Esophagus squamous epithelium (tissue), 5 donors: Measurements from ENCODE around the gene ULK2. TPM values are rescaled to one million over a fixed set of nuclear protein-coding genes. Genes with fewer than 3 reads are reported as not detected.

Experiments
- DNase-seq: peaks from one replicate; lab custom pipeline; 2025; lab: John Stamatoyannopoulos, UW
- H3K27ac ChIP-seq, 4 donors: fragments of 200-600 bp; sonication (generic); one replicate each; pipeline ENCODE4 v1.5.1; 2016 to 2019; ENCODE audit warnings: mild to moderate bottlenecking in 1 of 4
- H3K27me3 ChIP-seq, 4 donors: fragments of 200-600 bp; sonication (generic); 1 replicate in 3 of 4; 2 replicates in 1 of 4; pipeline versions ENCODE4 v1.5.1 to v1.6.0; 2017 to 2021; ENCODE audit warnings: antibody characterized with exemption in 1 of 4
- H3K36me3 ChIP-seq, 3 donors: fragments of 200-600 bp; sonication (generic); one replicate each; pipeline ENCODE4 v1.5.1; 2016 to 2019
- H3K4me1 ChIP-seq, 3 donors: fragments of 200-600 bp; sonication (generic); one replicate each; pipeline ENCODE4 v1.5.1; 2017 to 2019
- H3K4me3 ChIP-seq, 4 donors: fragments of 200-600 bp; sonication (generic); 1 replicate in 3 of 4; 2 replicates in 1 of 4; pipeline ENCODE4 v1.5.1; 2016 to 2019; ENCODE audit warnings: mild to moderate bottlenecking in 2 of 4, moderate library complexity in 1 of 4
- H3K9me3 ChIP-seq, 3 donors: fragments of 200-600 bp; sonication (generic); one replicate each; pipeline ENCODE4 v1.5.1; 2016 to 2019
- CTCF ChIP-seq, 6 experiments: fragments of 450-650 bp in 4 of 6; fragments of 200-600 bp in 2 of 6; sonication (generic) in 2 of 6; IDR thresholded peaks; one replicate each; pipeline ENCODE4 v1.5.1; 2016 to 2019; ENCODE audit warnings: antibody characterized with exemption in 6 of 6, mild to moderate bottlenecking in 4 of 6, moderate library complexity in 4 of 6
- POLR2A ChIP-seq, 4 donors: fragments of 450-650 bp; IDR thresholded peaks; one replicate each; pipeline ENCODE4 v1.6.1; 2017; ENCODE audit warnings: antibody characterized with exemption in 4 of 4, mild to moderate bottlenecking in 4 of 4, moderate library complexity in 3 of 4
- WGBS, 2 donors: methylation state at CpG; one replicate each; pipeline ENCODE4 v1.1.5; 2018; 5-methylcytosine and 5-hydroxymethylcytosine counted together
- intact Hi-C: fragments of 100-400 bp; cut with DNase I; formaldehyde crosslinking; loops from one replicate; pipeline ENCODE4 v1.15.0; 2022
- total RNA-seq, 4 donors: library from RNA; depleted of rRNA; stranded (reverse); fragments of >200 nt; gene quantifications; one replicate each; pipeline ENCODE4 v1.1.0, GENCODE V29; 2016
- donor health status: DM: yes; HTN: yes; CAD: no.

ULK2 gene
- total RNA-seq, 4 donors from 2014 or later, result 6.0 to 17.4 (median 8.2) TPM

- Histone ChIP-seq H3K9me3 (no peaks in the 10 kb centered on the region), H3K4me3 (no peak overlapping the region), H3K4me1 (peaks cover 0 to 15% (median 0%) of the 10 kb centered on the region in 3 donors), H3K27me3 (no peaks in the 10 kb centered on the region), H3K36me3 (peaks cover 0 to 62% (median 0%) of the 10 kb centered on the region in 3 donors), H3K27ac (no peak overlapping the region)
- TF ChIP-seq CTCF (IDR thresholded peaks at IDR 0.05), result no peak
- TF ChIP-seq POLR2A (IDR thresholded peaks at IDR 0.05), result no peak
- WGBS, 2 donors, result 91 to 93% methylated on average over 11 to 13 of the region's 14 CpGs
- intact Hi-C loops, result no loop called here
- DNase-seq, result no peak
Observed at GRCh38 chr17:19738073-19738449, 129.7 kb downstream of the ULK2 start.

DNA sequence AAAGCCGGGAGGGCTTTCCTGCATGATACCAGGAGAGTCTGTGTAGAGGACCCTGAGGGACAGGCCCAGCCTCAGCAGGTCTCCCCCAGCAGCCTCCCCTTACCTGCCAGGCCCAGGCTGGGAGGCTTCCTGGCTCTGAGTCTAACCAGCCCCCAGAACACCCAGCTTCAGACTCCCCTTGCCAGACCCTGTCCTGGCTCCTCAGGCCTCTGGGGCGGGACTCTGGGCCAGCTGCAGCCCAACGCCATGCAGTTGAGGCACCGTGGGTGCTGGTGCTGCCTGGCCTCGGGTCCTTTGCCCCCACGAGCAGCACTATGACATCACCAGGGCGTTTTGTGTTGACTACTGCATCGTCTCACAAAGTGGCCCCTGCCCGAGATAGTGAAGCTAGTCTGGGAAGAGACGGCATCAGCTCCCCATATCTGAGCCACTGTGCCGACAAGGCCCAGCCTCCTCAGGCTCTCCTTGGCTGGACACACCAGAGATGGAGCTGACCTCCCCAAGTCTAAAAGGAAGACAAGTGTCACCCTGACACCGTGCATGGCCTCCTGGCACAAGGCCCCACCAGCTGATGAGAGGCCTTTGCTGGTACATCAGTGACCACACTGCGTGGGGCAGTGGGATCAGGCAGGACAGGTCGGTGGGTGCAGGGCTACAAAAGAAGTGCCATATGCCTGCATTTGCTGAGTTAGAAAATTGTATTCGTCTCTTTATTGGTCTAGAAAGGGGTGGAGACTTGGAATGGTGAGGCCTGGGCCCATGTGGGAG is 130.2 kb downstream of the ULK2 start:
- no peaks in the 10 kb centered on the region for H3K9me3 ChIP-seq
- no peak overlapping the region for H3K27ac ChIP-seq
- peaks cover 0 to 56% (median 0%) of the 10 kb centered on the region in 3 donors for H3K36me3 ChIP-seq
- WGBS, 2 donors, result 70 to 80% methylated on average over 6 of the region's 15 CpGs
- H3K4me3 ChIP-seq, result no peak overlapping the region
- H3K27me3 ChIP-seq, result no peaks in the 10 kb centered on the region
- peaks cover 0 to 9% (median 0%) of the 10 kb centered on the region in 3 donors for H3K4me1 ChIP-seq
- no peak for DNase-seq
- intact Hi-C loops, result no loop called here
- TF ChIP-seq CTCF (IDR thresholded peaks at IDR 0.05), result no peak
- no peak for TF ChIP-seq POLR2A (IDR thresholded peaks at IDR 0.05)

DNA sequence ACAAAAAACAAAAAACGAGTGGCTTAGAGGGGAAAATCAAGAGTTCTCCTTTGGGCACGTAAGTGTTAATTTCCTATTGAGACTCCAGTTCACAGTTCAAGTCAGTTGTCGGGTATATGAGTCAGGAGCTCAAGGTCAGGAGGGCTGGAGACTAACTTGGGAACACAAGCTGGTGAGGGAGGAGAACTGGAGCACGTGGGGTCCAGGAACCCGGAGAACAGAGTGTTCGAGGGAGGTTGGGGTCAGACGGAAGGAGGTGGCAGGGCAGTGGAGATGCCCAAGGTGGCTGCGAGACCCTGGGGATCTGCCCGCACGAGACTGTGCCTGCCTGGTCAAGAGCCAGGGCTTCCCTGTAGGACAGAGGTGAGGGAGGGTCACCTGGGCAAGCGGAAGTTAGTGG is 131.7 kb downstream of the ULK2 start:
- Histone ChIP-seq H3K9me3 (no peaks in the 10 kb centered on the region), H3K4me1 (peaks cover 0 to 3% (median 0%) of the 10 kb centered on the region in 3 donors), H3K4me3 (no peak overlapping the region), H3K27ac (no peak overlapping the region), H3K27me3 (no peaks in the 10 kb centered on the region), H3K36me3 (peaks cover 0 to 42% (median 0%) of the 10 kb centered on the region in 3 donors)
- 56 to 58% methylated on average over 8 to 10 of the region's 11 CpGs for WGBS, 2 donors
- intact Hi-C loops, result no loop called here
- DNase-seq, result no peak
- TF ChIP-seq POLR2A (IDR thresholded peaks at IDR 0.05) (no peak), CTCF (IDR thresholded peaks at IDR 0.05) (no peak)

DNA sequence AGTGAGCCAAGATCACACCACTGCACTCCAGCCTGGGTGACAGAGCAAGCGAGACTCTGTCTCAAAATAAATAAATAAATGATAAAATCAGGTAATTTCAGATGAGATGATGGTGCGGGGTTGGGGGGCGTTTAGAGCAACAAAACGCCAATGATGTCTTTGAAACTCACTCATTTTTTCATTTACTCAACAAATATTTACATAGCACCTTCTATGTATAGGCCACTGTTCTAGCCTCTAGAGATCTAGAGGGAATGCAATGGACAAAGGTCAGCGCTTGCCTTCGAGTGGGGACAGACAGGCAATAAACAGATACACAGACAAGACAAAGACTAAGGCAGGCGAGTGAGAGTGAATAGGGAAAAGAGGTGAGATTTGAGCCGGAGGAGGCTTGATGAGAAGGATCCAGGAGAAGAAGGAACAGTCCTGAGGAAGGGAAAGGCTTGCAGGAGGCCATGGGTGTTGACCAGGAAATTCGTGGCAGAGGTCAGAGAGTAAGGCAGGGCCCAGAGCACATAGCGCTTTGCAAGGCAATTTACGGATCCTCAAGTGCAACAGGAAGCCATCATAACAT is 133.7 kb downstream of the ULK2 start:
- Histone ChIP-seq H3K36me3 (peaks cover 0 to 22% (median 0%) of the 10 kb centered on the region in 3 donors), H3K4me1 (peaks cover 1 to 19% (median 6%) of the 10 kb centered on the region in 3 donors), H3K4me3 (no peak overlapping the region), H3K27ac (no peak overlapping the region), H3K27me3 (no peaks in the 10 kb centered on the region), H3K9me3 (no peaks in the 10 kb centered on the region)
- TF ChIP-seq POLR2A (IDR thresholded peaks at IDR 0.05), result no peak
- intact Hi-C loops, result no loop called here
- no peak for DNase-seq
- 74 to 82% methylated on average over 11 of the region's 11 CpGs for WGBS, 2 donors

DNA sequence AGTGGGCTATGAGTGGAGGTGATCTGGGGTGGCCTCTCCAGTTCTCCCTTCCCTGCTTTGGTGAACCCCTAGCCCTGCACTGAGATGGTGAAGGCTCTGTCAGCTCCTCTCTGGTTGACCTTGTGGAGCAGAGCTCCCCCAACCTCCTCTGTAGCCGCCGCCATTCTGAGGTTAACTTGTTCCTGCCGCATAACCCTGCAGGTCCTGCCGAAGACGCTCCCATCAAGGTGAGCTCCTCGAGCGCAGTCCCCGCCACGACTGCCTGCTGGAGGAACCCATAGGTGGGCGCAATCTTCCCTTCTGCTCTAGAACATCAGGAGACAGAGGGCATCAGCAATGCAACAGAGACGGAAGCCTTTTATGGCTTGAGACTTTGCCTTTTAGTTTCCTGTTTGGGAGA is 136.1 kb downstream of the ULK2 start:
- no peak for DNase-seq
- H3K36me3 ChIP-seq, result no peaks in the 10 kb centered on the region
- H3K27ac ChIP-seq, result no peak overlapping the region
- TF ChIP-seq POLR2A (IDR thresholded peaks at IDR 0.05), result no peak
- no peak for TF ChIP-seq CTCF (IDR thresholded peaks at IDR 0.05)
- no peak overlapping the region for H3K4me3 ChIP-seq
- intact Hi-C loops, result no loop called here
- 92 to 95% methylated on average over 11 of the region's 11 CpGs for WGBS, 2 donors
- peaks cover 25 to 44% (median 30%) of the 10 kb centered on the region in 3 donors for H3K4me1 ChIP-seq
- H3K9me3 ChIP-seq, result no peaks in the 10 kb centered on the region
- H3K27me3 ChIP-seq, result no peaks in the 10 kb centered on the region
